ENCODE results near the gene PRAC2. TPM values are rescaled to one million over a fixed set of nuclear protein-coding genes. Genes with fewer than 3 reads are reported as not detected.

Gene PRAC2
- total and polyA plus RNA-seq, 4 donors = not detected

- DNase-seq (ENCODE audit: low spot score) = no peak
- TF ChIP-seq HNF4G (IDR thresholded peaks at IDR 0.05) (no peak), NR2F2 (IDR thresholded peaks at IDR 0.05) (no peak), ZBTB33 (IDR thresholded peaks at IDR 0.05) (no peak), REST (IDR thresholded peaks at IDR 0.05) (no peak), TAF1 (conservative IDR thresholded peaks at IDR 0.05) (no peak), RXRA (IDR thresholded peaks at IDR 0.05) (no peak), MAX (IDR thresholded peaks at IDR 0.05) (no peak), YY1 (IDR thresholded peaks at IDR 0.05) (no peak), CTCF (IDR thresholded peaks at IDR 0.05; ENCODE audit: low read depth, low read length, missing input control) (no peak)
- peak overlapping the region in 1 of 3 donors; percentile 3 for H3K4me3 ChIP-seq (ENCODE audit: low read depth in 1 of 3, low read length in 3 of 3)
- H3K36me3 ChIP-seq (ENCODE audit: control insufficient read depth in 4 of 4, insufficient read depth in 3 of 4, low read depth in 1 of 4, low read length in 3 of 4) = no peaks in the 10 kb centered on the region
- 8% methylated on average over 16 of the region's 16 CpGs for WGBS
- no peak overlapping the region for H3K27ac ChIP-seq (ENCODE audit: low read depth in 1 of 2, low read length in 2 of 2)
- no peaks in the 10 kb centered on the region for H3K9me3 ChIP-seq (ENCODE audit: control insufficient read depth in 4 of 4, low read length in 3 of 4)
- no peak overlapping the region for H3K9ac ChIP-seq (ENCODE audit: low read depth in 1 of 2, low read length in 2 of 2)
- H3K27me3 ChIP-seq (ENCODE audit: control insufficient read depth in 4 of 4, insufficient read depth in 4 of 4, low read length in 3 of 4) = peaks cover under 1 to 50% (median 28%) of the 10 kb centered on the region in 4 donors
- H3K4me1 ChIP-seq (ENCODE audit: control insufficient read depth in 4 of 4, insufficient read depth in 4 of 4, low read length in 3 of 4) = peaks cover 1 to 24% (median 6%) of the 10 kb centered on the region in 4 donors
These were observed 2.0 kb downstream of the PRAC2 start for GRCh38 chr17:48725004-48725287.

GRCh38 chr17:48725288-48726064, 2.5 kb downstream of the PRAC2 start:
- DNase-seq (ENCODE audit: low spot score) = no peak
- TF ChIP-seq GABPA (IDR thresholded peaks at IDR 0.05 in 1 of 2, conservative IDR thresholded peaks at IDR 0.05 in 1 of 2) = no peak
- TF ChIP-seq MAX (IDR thresholded peaks at IDR 0.05) = no peak
- TF ChIP-seq ATF3 (IDR thresholded peaks at IDR 0.05) = no peak
- no peak for TF ChIP-seq EGR1 (IDR thresholded peaks at IDR 0.05; ENCODE audit: low read depth in 2 of 2)
- TF ChIP-seq RAD21 (IDR thresholded peaks at IDR 0.05) = no peak
- Histone ChIP-seq H3K9me3 (ENCODE audit: control insufficient read depth in 4 of 4, low read length in 3 of 4) (no peaks in the 10 kb centered on the region), H3K9ac (ENCODE audit: low read depth in 1 of 2, low read length in 2 of 2) (no peak overlapping the region), H3K4me1 (ENCODE audit: control insufficient read depth in 4 of 4, insufficient read depth in 4 of 4, low read length in 3 of 4) (peaks cover 1 to 24% (median 6%) of the 10 kb centered on the region in 4 donors), H3K36me3 (ENCODE audit: control insufficient read depth in 4 of 4, insufficient read depth in 3 of 4, low read depth in 1 of 4, low read length in 3 of 4) (no peaks in the 10 kb centered on the region), H3K27me3 (ENCODE audit: control insufficient read depth in 4 of 4, insufficient read depth in 4 of 4, low read length in 3 of 4) (peaks cover 0 to 49% (median 27%) of the 10 kb centered on the region in 4 donors), H3K4me3 (ENCODE audit: low read depth in 1 of 3, low read length in 3 of 3) (no peak overlapping the region), H3K27ac (ENCODE audit: low read depth in 1 of 2, low read length in 2 of 2) (no peak overlapping the region)
- WGBS = 14% methylated on average over 38 of the region's 38 CpGs
